NOMO-1 (cell line): ENCODE data around the gene CAPN7.

Source experiments
- DNase-seq, 2 experiments: peaks; one replicate each; lab custom pipeline; 2025; ENCODE audit not compliant: unreplicated experiment in 2 of 2; lab: John Stamatoyannopoulos, UW

CAPN7 gene

DNA sequence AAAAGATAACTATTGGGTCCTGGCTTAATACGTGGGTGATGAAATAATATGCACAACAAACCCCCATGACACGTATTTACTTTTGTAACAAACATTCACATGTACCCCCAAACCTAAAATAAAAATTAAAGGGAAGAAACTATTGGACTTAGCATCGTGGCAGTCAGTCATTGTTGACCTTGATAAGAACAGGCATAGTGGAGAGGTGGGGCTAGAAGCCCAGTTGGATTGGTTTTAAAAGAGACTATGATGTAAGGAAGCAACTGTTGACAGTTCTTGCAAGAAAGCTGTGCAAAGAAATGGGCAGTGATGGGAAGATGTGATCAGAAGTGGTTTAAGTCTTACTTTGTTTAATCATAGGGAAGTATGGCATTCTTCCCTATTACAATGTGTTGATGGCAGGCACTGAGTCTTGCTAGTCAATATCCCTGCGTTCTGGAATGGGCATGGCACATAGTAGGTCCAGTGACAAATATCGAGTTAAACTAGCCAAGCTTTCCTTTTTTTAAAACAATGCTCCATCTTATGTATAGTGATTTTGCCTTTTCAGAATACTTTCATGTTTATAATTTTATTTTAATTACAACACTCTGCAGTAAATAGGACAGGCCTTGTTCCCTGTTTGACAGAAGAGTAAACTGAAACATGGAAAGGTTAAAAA, 37.9 kb downstream of the CAPN7 start:
- no peak for DNase-seq

DNA sequence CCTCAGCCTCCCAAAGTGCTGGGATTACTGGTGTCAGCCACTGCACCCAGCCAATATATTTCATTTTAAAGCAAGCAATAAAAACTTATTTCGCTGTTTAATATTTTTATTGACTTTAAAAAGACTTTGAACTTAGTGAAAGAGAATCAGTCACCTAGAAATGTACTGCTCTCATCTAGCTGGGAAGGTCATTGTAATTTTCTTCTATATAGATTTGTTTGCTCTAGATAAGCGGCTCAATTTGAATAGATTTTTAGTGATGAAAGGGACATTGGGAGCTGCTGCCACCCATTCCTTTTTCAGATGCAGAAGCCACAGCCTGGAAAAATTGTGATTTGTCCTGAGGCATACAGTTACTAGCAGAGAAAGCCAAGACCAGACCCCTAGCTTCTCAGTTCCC, 40.1 kb downstream of the CAPN7 start:
- no peak for DNase-seq

DNA sequence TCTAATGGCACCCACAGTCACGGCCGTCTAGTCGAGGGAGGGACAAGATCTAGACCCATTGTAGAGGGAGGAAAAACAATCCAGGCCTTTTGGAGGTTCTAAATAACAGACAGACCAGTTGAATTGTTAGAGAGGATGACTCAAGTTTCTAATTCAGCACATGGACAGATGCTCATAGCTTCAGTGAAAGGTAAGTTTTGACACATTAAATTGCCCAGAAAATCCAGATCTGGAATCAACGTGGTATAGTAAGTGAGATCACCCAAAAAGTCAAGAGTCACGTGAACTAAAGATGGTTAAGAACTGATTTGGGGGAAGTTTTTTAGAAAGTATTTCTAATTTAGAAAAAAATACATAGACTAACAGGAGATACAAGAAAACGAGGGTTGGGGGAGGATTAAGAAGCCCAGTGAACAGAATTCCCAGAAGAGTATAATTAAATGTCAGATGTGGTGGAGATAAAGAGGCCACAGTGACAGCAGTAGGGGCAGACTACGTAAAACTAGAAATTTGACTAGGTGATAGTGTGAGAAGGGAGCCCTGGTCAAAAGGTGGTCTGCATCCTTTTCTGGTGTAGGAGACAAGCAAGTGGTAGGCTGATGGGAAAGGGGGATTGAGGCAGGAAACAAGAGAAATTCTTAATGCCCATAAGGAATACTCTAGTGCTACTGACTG, 47.1 kb downstream of the CAPN7 start:
- DNase-seq = no peak

DNA sequence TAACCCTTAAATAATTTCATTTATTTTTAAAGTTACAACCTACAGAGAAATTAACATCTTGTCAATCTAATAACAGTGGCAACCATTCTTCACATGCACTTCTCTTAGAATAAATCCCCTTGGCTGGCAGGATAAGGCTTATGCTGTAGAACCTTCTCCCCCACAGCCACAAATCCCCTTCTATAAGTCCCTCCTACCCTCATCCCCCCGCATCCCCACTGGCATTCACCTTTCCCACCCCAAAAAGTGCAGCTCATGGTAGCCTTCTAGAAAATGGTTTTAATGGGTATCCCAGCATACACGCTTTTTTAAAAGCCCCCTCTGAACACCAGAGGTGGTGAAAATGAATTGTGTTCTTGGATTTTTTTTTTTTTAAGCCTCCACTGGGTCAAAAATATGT, 49.2 kb downstream of the CAPN7 start:
- no peak for DNase-seq

DNA sequence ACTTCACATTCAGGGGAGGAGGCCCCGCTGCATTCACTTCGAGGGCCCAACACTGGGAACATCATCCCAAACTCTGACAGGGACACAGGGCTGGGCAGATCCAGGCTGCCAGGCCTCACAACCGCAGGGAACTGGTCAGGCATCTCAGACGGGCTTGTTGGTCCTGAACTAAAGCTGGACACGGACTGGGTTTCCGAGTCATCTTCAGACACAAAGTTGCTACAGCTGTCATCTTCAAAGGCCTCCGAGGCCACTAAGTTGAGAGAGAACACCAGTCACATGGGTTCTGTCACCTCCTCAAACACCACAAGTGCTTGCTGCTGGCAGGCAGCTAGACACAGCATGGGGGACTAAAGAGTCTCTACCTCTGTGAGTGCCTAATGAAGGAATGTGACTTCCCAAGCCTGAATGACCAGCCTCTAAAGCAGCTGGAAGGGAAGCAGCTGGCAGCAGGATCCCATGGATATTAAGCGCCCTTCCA, 50.9 kb downstream of the CAPN7 start:
- DNase-seq = no peak

DNA sequence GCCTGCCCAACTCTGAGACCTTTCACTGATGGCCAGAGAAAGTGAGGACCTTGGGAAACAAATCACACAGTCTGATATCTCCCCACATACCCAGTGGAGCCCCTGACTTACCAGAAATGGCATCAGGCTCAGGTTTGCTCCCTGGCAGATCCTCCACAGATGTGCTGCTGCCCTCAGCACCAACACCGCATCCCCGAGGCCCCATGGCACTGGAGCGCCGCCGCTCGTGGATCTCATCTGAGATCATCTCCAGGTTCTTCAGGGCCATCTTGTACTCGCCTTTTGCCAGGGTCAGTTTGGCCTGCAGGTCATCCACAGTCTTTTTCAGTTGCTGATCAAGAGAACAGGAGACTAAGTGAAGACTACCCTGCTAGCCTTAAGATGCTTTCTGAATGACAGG, 52.7 kb downstream of the CAPN7 start:
- no peak for DNase-seq

DNA sequence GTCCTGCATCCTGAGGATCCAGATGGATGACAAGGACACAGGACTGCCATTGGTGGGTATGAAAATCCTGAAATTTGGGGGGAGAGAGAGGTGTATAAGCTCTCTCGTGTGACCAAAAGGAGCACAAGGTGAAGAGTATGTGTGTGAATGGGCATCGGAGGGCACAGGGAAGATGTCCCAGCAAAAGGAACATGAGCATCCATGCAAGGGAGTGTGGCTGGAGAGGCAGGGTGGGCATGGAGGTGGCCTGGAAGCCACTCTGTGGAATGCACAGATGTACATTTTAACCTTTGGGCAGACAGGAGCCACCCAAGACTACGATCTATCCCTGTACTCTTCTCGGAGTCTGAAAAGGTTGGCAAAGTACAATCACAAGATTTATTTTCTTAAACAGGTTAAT, 54.5 kb downstream of the CAPN7 start:
- no peak for DNase-seq

DNA sequence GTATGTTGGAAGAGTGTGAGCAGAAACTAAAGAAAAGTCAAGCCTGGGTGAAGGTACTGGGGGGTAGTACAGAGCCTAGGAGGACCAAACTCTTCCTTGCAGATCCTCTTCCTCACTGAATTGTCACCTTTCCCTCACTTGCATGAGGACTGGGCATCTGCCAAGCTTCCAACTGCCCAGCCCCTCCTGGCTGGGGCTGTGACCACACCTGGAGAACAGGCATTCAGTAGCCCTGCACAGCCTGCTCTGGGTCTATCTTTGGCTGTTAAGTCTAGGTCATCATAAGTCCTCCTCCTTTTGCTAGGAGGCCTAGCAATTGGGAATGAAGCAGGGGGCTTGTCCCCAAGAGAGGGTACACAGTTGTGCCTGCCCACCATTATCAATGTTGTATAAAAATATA, 55.2 kb downstream of the CAPN7 start:
- DNase-seq = no peak

DNA sequence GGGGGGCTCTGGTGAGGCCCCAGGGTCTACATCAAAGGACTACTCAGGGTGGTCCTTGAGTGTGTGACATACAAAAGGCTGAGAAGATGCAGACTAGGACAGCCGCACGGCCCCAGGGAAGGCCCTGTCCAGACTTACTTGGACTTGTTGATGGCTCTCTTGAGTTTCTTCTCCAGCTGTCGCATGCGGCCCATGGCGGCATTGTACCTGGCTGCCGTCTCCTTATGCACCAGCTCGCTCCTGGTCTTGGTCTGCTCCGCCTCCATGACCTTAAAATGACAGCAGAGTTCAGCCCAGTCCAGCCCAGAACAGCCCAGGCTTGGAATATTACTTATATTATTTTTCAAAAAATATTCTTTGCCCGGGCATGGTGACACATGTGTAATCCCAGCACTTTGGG, 56.0 kb downstream of the CAPN7 start:
- DNase-seq = no peak

DNA sequence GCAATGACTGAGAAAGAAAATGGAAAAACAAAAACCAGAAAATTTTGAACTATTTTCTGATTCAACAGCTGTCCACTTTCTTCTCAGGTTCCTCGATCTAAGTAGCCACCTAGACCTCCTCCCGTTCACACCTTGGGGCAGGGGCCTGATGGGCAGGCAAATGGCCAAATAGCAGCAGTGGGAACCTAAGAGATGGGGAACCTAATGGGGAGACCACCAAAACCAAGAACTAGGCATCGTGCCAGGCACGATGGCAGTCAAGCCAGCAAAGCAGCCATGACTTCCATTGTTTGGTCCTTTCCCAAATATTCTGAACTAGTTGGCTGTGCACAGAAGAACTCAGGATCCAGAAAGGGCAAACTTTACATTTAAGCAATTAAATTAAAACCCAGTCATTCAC, 57.1 kb downstream of the CAPN7 start:
- DNase-seq = no peak

DNA sequence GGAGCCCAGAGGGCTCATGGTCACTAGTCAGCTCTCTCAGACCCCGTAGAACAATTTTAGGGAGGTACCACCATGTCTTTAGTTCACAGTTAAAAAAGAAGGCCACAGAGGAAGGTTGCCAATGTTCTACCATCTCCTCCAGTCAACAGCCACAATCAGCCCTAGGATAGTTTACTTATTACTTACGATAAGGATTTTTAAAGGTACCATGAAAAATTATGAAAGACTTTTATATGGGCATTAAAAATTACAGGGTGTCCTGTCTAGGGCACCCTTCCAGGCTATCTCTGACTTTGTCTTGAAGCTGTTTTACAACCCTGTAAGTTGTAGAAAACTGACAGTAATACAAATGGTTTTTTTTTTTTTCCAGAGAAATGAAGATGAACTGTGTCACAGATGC, 57.9 kb downstream of the CAPN7 start:
- no peak for DNase-seq

DNA sequence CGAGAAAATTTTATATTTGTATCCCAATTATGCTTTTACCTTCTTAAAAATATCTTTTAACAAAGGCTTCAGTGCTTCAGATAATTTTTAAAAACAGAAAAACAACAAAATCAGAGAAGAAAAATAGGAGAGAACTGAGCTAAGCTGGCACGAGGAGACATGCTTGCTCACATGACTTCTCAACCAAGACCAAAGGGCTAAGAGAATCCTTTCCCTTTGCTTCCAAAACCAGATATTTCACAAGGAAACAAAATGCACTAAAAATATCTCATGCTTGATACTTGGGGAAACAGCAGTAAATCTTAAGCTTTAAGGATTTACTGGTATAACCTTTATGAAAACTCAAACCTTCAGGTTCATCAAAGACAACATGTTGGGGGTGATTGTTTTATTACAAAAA, 58.4 kb downstream of the CAPN7 start:
- DNase-seq = no peak

DNA sequence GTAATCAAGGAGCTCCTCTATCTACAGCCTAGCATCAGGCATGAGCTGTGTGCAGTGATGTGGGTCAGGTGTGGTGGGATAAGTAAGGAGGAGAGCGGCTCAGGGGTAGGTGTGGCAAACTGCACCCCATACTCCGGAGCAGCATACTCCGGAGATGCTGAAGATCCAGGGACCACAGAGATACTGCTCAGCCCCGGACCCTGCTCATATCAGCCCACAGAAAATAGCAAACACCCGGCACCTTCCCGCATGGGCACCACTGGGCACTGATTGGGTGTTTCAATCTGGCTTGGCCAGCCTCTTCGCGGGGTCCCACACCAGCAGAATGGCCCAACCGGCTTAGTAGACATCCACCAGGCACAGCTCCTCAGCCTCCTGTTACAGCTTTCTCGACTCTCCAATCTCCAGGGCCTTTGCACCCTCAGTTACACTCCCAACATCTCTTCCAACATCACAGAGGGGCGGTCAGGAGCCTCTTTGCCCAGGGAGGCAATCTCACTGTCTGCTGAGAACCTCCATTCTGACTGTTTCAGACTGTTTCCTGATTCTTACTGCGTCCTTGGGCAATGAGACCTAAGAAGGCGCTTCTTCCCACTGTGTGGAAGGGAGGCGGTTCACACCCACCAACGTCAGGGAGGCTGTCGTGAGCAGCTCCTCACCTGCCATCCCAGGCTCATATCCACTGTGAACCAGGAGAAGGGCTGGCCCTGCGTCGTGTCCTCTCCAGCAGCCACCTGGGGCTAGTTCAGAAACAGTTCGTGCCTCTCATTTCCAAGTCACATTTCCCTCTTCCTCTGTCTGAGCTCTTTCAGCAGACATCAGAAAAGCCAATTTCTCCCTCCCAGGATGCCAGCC, 59.8 kb downstream of the CAPN7 start:
- DNase-seq = no peak

DNA sequence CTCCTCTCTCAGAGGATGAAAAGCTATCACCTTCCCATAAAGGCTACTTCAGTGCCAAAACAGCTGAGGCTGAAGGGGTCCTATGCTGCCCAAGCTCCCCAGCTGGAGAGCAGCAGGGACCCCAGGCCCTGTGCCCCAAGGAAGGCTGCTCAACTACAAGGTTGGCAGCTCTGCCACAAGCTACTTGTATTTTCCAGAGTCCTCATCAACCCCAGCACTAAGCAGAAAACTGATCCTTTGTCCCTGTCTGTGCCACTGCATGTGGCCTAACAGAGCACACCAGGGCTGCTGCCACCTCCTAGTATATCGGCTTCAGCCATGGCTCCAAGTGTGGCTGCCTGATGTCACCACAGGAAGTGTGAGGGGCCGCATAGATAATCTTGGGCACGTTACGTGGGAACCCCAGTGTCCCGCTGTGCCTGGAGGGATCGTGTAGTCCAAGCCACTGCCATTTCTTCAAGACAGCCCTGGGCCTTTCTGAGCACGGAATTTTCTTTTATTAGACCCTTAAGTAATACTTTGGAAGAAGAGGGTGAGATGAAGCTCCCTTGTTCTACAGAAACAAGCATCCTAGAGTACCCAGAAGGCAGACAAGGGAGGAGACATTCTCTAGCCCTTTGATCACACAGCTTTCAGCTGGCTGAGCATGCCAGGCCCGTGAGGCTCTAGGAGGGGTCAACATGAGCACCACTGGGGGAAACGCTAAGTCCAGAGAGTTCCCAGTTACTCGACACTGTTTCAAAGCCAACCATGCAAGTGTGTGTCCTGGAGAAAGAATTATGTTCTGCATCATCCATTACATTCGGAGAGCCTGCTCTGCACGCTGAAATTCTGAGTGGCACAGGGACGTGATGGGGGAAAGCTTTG, 60.7 kb downstream of the CAPN7 start:
- no peak for DNase-seq

DNA sequence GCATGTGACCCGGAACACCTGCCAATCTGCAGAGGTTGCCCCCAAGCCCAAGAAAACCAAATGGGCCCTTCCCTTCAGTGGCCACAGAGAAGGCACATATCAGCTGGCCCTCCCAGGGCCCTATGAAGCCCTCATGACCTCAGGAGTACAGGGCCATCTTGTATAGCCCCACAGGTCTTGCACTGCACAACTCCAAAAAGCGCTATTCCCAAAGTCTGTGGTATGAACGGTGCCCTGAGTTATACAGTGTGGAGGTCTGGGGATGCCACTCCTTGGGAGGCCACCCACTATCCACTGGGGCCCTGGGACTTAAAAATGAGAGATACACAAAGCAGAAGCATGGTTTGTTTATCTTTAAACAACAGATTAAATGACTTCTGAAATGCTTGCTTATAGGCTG, 61.5 kb downstream of the CAPN7 start:
- DNase-seq = no peak

DNA sequence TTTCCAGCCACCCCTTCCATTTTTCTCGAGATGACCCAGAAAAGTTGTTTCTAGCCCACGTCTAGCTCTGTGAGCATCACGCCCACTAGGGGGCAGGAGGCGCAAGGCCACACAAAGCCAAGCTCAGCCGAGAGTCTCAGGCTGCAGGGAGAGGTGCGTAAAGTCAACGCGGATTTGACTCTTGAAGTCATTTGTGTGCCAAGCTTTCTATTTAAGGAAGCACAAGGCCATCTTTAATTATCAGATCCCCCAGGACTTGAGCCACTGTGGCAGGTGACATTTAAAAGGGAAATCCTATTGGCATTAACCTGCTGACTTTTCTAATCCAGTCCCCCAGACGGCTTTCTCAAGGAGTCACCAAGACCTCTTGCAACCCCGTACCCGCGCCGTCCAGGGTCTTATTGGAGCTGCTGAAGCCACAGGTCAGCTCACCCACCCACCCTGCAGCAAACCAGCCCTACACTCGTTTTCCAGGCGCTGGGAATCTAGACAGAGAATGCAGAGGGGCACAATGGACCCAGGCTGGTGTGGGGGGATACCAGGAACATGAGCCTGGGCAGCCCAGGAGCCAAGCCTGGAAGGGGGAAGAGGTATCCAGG, 62.1 kb downstream of the CAPN7 start:
- DNase-seq = peak; percentile 82 to 83

DNA sequence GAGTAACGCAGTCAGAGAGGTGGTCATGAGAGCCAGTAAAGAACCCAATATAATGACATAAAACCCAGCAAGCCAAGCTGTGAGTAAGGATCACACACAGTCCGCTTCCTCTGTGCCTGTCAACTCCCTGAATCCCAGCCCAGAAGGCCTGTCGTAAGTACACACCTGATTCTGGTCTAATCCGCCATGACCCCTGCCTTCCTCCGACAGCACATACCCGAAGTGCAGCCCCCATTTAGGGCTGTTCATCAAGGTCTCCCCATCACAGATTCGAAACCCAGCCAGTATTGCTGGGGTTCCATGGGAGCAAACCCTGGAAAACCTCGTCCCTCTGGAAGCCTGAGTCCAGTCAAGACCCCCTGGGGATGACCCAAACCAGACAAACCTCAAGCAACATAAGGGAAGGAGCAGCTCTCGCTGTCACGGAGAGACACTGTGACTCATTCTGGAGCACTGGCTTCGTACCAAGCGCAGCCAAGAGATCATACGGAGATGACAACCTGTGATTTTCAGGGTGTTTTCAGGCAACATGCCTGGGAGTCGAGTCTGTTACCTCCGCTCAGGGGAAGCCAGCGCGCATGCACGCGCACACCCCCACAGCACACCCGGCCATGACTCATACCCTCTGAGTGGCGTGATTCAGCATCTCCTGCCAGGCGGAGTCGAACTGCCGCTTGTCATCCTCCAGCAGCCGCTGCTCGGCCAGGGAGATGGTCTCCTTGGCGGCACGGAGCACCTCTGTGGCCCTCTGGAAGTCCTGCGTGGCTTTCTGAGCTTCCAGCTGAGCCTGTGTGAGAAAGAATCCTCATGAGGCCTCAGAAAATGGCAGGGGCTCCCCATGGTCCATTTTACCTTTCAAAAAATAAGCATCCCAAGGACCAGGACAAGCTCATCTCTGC, 63.3 kb downstream of the CAPN7 start:
- DNase-seq = peak; percentile 89 to 96

DNA sequence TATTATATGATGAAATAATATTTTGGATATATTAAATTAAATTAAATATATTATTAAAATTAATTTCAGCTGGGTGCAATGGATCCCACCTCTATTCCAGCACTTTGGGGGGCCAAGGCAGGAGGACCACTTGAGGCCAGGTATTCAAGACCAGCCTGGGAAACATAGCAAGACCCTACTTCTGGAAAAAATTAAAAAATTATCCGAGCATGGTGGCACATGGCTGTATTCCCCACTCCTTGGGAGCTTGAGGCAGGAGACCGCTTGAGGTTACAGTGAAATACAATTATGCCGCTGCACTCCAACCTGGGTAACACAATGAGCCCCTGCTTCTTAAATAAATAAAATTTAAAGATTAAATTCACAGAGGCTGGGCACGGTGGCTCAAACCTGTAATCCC, 65.0 kb downstream of the CAPN7 start:
- no peak for DNase-seq

DNA sequence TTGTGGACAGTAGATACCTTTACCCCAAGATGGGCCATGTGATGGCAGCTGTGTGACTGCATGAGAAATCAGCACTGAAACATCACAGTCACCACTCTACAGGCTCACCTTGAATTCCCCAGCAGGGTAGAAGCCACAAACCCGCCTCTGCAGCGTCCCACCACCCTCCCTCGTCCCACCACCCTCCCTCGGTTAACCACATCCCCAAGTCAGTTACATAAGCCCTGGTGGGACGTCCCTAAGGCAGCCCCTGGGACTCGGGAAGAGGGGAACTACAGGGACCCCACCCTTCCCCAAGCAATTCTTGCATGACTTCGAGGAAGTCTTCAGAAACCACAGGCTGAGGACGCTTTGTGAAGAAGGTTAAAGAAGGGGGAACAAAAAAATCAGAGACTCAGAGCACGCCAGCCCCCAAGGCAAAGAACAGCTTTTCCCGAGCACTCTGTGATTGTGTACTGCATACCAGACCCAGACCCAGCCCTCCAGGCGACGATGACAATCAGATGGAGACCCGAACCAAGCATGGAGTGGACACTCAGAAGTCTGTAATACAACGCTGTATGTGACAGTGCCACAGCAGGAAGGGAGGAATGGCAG, 65.8 kb downstream of the CAPN7 start:
- DNase-seq = peak; percentile 87 to 95
